NCI-H510A treated with DMSO at 0.1 percent for 48 hours (cell line): ENCODE results near the gene ABRAXAS1.
"Not testable (repeated sequence)": the region's sequence is repeated elsewhere in the genome, so short reads cannot be mapped to it uniquely, and the experiment has no call there.

Experiments used
- DNase-seq: peaks from one replicate; lab custom pipeline; 2025; lab: John Stamatoyannopoulos, UW

Gene ABRAXAS1

DNA sequence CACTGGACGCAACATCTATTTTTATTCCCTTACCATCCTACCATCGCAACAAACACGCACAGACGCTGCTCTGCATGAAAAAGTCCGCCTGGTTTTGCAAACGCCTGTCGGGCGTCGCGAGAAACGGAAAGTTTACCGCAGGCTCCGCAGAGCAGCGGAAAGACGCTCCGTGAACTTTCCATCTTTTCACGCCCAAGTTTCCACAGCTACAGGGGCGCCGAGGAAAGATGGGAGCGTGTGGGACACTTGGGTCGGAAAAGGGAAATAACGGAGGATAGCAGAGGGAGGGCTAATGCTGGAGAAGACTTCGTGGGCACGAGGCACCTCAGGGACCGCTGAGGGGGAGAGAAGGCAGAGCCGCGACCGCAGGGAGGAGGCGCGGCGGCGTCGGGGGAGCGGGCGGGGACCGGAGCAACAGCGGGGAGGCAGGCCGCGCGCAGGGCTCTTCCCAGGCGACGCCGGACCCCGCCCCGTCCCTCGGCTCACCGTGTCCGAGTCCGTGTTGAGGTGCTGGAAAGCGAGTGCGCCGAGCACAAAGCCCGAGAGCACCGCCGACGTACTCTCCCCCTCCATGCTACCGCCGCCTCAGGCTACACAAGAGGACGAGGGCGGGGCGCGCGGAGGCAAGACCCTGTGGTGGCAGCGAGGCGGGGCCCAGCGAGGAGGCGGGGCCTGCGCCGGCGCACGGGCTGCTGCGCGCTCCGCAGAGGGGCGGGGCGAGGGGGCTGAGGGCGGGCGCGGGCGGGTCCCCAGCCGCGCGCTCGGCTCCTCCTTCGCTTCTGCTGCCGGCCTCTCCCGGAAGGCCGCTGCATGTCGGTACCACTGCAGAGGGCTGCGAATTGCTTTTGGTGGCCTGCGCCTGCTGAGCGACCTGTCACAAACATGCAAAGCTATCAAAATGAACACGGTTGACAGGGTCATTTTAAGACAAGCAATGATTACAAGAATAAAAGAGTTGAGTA is at the start of gene ABRAXAS1:
Gene ABRAXAS1 (minus strand): TSS at position 601 of the 962 bp plus-strand sequence. CDS start 28 bp downstream, at position 573.
- peak; percentile 89 for DNase-seq

DNA sequence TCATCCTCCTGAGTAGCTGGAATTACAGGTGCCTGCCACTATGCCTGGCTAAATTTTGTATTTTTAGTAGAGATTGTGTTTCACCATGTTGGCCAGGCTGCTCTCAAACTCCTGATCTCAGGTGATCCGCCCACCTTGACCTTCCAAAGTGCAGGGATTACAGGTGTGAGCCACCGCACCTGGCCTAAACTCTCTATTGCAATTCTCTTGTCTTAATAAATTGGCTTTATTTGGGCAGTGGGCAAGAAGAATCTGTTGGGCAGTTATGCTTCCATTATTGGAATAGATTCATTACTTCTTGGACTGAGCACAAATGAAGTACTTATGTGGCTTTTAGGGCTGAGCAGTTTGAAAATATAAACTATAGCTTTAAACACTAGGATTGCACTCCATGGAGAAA is 42.8 kb upstream of the ABRAXAS1 start:
- no peak for DNase-seq

DNA sequence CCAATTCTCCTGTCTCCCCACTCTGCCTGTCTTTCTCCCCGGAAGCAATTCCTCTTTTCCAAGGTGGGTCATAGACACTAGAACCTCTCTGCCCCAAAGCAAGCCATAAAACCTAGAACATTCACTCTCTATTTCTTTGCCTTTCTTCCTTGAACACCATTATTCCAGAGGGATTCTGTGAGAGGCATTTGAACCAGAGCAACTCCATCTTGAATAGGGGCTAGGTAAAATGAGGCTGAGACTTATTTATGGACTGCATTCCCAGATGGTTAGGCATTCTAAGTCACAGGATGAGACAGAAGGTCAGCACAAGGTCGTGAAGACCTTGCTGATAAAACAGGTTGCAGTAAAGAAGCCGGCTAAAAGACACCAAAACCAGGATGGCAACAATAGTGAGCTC is 37.3 kb upstream of the ABRAXAS1 start:
- DNase-seq: no peak

- DNase-seq: no peak
These were observed 31.3 kb upstream of the ABRAXAS1 start for GRCh38 chr4:83516042-83516772.

DNA sequence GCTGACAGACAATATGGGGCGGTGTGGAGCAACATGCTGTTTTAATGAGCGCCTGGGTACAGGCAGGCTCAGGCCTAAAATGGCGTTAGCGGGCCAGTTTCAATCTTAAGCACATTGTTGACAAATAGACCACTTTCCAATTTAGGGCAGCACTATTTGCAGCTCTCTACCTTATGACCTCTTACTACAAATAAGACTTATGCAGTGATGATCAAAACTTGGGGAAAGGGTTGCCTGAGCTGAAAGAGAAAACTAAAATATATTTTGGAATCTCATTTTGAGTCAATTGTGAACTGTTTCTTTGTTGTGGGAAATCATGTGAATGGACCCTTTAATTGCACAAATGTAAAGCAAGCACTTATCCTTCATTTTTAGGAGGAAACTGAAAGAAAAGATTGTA is 25.5 kb upstream of the ABRAXAS1 start:
- no peak for DNase-seq

DNA sequence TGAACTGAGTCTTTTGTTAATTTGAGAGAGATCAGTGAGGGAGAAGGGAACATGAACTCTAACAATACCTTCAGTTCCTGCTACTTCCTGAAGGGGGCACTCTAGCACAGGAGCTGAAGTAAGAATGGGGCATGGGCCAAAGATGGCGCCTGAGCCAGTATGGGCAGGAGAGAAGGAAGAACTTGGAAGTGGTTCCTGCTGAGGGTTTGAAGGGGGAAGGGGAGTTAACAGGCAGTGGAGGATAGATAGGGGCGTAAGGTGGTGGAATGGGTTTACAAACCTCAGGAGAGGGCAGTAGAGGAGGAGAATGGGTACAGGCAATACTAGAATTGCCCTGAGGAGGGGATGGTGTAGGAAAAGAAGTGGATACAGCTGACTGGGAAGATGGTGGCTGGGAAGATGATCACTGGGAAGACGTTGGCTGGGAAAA is 24.3 kb upstream of the ABRAXAS1 start:
- DNase-seq: not testable (repeated sequence)

DNA sequence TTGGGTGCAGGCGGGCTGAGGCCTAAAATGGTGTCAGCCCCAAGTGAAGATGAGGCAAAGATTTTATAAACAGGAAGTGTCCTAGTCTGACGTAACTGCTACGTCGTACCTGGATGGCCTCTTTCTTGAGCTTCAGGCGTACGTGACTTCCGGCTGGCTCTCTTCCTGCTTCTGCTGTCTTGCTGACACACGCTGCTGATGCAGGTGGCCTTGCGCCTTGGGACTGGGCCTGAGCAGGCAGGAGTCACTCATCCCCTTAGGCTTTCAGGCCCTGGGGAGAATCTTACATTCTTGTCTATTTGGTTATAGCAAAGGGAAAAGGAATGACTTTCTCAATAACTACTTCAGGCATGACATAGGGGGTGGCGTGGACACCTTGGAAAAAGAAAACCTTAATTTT is 20.1 kb upstream of the ABRAXAS1 start:
- no peak for DNase-seq

GRCh38 chr4:83504503-83504902 is 19.6 kb upstream of the ABRAXAS1 start:
- no peak for DNase-seq

- DNase-seq: no peak
These were observed 19.1 kb upstream of the ABRAXAS1 start for GRCh38 chr4:83503974-83504373.

GRCh38 chr4:83501671-83502070 is 16.8 kb upstream of the ABRAXAS1 start:
- DNase-seq: not testable (repeated sequence)

- no peak for DNase-seq
These were observed 13.3 kb upstream of the ABRAXAS1 start for GRCh38 chr4:83498187-83498586.

GRCh38 chr4:83496085-83496917 is 11.4 kb upstream of the ABRAXAS1 start:
- DNase-seq: not testable (repeated sequence)

DNA sequence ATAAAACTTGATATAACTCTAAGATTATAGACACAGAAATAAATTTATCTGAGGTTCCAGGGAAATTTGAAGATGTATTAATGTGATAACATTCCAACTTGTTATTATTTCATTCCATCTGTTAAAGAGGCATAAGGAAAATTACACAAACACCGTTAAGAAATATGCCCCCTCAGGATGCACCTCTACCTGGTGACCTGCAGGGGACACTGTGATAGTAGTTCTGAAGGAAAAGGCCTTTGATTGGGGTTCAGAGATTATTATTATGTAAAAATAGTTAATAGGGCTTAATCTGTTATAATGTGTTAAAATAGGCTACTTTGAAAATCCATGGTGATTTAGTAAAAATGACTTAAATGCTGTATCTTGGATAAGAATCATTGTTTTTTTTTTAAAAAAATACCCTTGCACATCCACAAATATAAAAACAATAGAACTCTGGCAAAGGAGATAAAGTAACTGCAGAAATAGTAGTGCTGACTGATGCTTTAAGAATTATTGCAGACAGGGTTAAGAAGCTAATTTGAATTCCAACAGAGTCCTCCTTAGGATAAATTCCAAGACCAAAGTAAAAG is 6.1 kb upstream of the ABRAXAS1 start:
- DNase-seq: peak; percentile 28

DNA sequence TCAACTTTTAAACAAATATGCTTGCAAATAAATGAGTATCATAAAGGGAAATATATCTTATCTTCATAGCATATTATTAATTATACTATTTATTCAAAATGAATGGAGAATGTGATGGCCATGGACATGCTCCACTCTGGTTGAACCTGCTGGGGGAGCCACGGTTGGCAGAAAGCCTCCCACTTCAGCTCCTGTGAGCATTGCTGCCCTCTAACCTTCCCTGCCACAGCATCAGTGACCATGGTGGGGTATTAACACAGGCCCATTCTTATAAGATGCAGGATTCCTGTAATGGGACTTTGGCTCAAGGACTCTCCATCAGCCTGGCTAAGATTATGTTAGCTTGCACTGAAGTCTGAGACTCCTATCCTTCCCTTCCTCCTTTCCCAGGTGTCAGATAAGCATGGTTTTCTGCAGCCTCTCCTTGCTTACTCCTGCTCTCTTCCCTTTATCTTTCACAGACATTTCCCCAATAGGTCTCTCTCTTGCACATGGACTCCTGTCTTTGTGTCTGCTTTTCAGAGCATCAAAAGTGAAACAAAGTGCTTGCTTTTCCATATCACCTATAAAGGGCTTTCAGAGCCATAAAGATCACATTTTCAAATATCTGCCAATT is 4.9 kb upstream of the ABRAXAS1 start:
- DNase-seq: no peak

- no peak for DNase-seq
These were observed 1.7 kb upstream of the ABRAXAS1 start for GRCh38 chr4:83486457-83487129.

DNA sequence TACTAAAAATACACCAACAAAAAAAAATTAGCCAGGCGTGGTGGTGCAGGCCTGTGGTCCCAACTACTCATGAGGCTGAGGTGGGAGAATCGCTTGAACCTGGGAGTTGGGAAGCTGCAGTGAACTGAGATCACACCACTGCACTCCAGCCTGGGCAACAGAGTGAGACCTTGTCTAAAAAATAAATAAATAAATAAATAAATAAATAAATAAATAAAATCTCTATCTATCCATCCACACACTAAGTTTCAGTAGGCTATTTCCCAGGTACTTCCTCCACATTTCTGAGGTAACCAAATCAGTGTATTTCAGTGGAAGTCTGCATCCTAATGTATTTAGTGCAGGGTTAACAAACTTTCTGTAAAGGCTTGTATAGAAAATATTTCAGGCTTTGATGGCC is 10.9 kb downstream of the ABRAXAS1 start:
- no peak for DNase-seq

GRCh38 chr4:83473423-83473822 is 11.5 kb downstream of the ABRAXAS1 start:
- DNase-seq: no peak

GRCh38 chr4:83456184-83456501 is 28.8 kb downstream of the ABRAXAS1 start:
- no peak for DNase-seq

DNA sequence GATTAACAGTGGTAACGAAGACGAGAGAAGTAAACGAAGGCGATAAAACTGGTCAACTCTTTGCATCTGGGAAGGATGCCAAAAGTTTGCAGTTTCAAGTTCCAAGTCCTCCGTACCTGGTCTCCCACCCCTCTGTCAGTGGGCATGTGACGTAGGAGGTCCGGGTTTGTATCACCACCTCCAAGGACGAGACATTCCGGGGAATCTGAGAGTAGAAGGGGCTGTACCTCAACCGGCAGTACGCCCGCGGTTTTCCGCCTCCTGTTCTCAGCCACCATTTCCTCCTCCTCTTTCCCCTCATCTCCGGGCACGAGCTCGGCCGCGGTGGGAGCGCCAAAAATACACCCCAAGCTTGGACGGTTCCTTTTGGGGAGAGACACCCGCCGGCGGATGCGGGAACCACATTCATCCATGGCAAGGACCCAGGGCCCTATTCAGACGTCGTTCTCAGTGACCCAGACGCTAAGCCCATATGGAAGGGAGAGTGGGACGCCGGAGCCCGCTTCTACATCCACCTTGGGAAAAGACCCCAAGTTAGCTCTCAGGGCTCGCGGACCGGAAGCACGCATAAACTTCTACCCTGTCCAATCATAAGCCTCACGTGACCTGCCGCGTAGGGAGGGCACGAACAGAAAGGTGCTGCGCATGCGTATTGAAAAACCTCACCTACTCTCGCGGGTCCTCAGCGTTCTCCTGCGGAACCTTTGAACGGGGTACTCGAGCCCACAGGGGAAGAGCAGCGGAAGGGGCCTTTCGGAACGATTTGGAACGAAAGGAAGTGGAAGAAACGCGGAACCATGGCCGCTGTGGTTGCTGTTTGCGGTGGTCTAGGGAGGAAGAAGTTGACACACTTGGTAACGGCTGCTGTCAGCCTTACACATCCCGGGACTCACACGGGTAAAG is 29.4 kb downstream of the ABRAXAS1 start, which contains the start of the genes HELQ and MRPS18C:
Gene HELQ (minus strand): TSS at position 543 of the 903 bp plus-strand sequence. CDS start 130 bp downstream, at position 413.
Gene MRPS18C (plus strand): TSS at position 778 of the 903 bp plus-strand sequence. CDS start 20 bp downstream, at position 798.
- peak; percentile 99 for DNase-seq
